OCI-LY7 (cell line): ENCODE data around the gene RSPH4A. TPM values are rescaled to one million over a fixed set of nuclear protein-coding genes. Genes with fewer than 3 reads are reported as not detected.

Experiments used
- BruUV-seq: library from RNA; stranded (reverse); fragments of 400-500 nt; replicated peaks from 2 replicates; lab custom pipeline; 2021; lab: Mats Ljungman, UMichigan
- CTCF ChIA-PET: fragments of 300-600 bp; sonication (Branson Sonifier 250); formaldehyde crosslinking; loops from one replicate; lab custom pipeline; 2022; ENCODE audit warnings: antibody characterized with exemption; ENCODE audit not compliant: unreplicated experiment; lab: Charles Lee
- POLR2A ChIA-PET: fragments of 300-600 bp; sonication (Branson Sonifier 250); formaldehyde crosslinking; loops from one replicate; lab custom pipeline; 2022; ENCODE audit warnings: antibody characterized with exemption; lab: Charles Lee
- DNase-seq: peaks from one replicate; pipeline ENCODE4 v3.0.0-alpha.2; 2015; ENCODE audit warnings: low spot score
- H2AFZ ChIP-seq: fragments of 200-600 bp; sonication (generic), shearing (Covaris generic); 2 replicates; pipeline ENCODE4 v1.6.1; 2014; ENCODE audit warnings: mild to moderate bottlenecking, antibody characterized with exemption, low read length, moderate library complexity
- H3K27ac ChIP-seq: fragments of 200-600 bp; sonication (generic); 2 replicates; pipeline ENCODE4 v1.5.1; 2014; ENCODE audit warnings: mixed run types, low read depth, mild to moderate bottlenecking, moderate library complexity, low read length, inconsistent platforms; ENCODE audit not compliant: poor library complexity, severe bottlenecking
- H3K36me3 ChIP-seq: fragments of 200-600 bp; sonication (generic); 2 replicates; pipeline ENCODE4 v1.6.1; 2014; ENCODE audit warnings: mild to moderate bottlenecking, antibody characterized with exemption, low read length, moderate library complexity, mixed read lengths; ENCODE audit not compliant: insufficient read depth
- H3K4me1 ChIP-seq: fragments of 200-600 bp; sonication (generic); 2 replicates; pipeline ENCODE4 v1.5.1; 2014; ENCODE audit warnings: mild to moderate bottlenecking, low read length; ENCODE audit not compliant: insufficient read depth, poor library complexity, severe bottlenecking
- H3K4me2 ChIP-seq: fragments of 200-600 bp; sonication (generic); 2 replicates; pipeline ENCODE4 v1.6.1; 2014; ENCODE audit warnings: mild to moderate bottlenecking, low read length
- H3K4me3 ChIP-seq: fragments of 200-600 bp; sonication (generic); 2 replicates; pipeline ENCODE4 v1.5.1; 2014; ENCODE audit warnings: mild to moderate bottlenecking, low read depth, low read length; ENCODE audit not compliant: poor library complexity, severe bottlenecking
- H3K79me2 ChIP-seq: fragments of 200-600 bp; sonication (generic); 2 replicates; pipeline ENCODE4 v1.6.1; 2016; ENCODE audit warnings: low read depth, mild to moderate bottlenecking, low read length, moderate library complexity, mixed read lengths; ENCODE audit not compliant: insufficient read depth
- H3K9me2 ChIP-seq: fragments of 200-600 bp; sonication (generic); 2 replicates; pipeline ENCODE4 v1.6.1; 2016; ENCODE audit warnings: mild to moderate bottlenecking, low read length, mixed read lengths; ENCODE audit not compliant: insufficient read depth
- H3K9me3 ChIP-seq: fragments of 200-600 bp; sonication (generic); 2 replicates; pipeline ENCODE4 v1.6.1; 2014; ENCODE audit warnings: mild to moderate bottlenecking, mixed run types, low read length, mixed read lengths
- H4K20me1 ChIP-seq: fragments of 200-600 bp; sonication (generic); 2 replicates; pipeline ENCODE4 v1.6.1; 2014; ENCODE audit warnings: mild to moderate bottlenecking, antibody characterized with exemption, low read length, moderate library complexity, mixed read lengths; ENCODE audit not compliant: insufficient read depth
- EZH2phosphoT487 ChIP-seq: fragments of 200-600 bp; sonication (generic); IDR thresholded peaks from 2 replicates; pipeline ENCODE4 v1.6.1; 2018; ENCODE audit warnings: low read depth, borderline replicate concordance, mild to moderate bottlenecking, mixed run types, antibody characterized with exemption, low read length, moderate library complexity, mixed read lengths
- intact Hi-C: fragments of 100-400 bp; cut with micrococcal nuclease; formaldehyde crosslinking; loops from one replicate; pipeline ENCODE4 v1.10.0; 2022; ENCODE audit not compliant: unreplicated experiment
- total RNA-seq, 2 experiments: library from RNA; depleted of rRNA in 1 of 2; stranded (reverse); fragments of >200 nt in 1 of 2; shearing (Covaris generic) in 1 of 2; gene quantifications; 2 replicates each; pipeline ENCODE4 v1.2.3, GENCODE V29; 2014 to 2022
- TF ChIP-seq, protein P1 (sequence below): fragments of 200-600 bp; sonication (generic); conservative IDR thresholded peaks from 2 replicates; pipeline ENCODE4 v1.5.1; 2014; ENCODE audit warnings: mild to moderate bottlenecking, antibody characterized with exemption, low read length, moderate library complexity, mixed read lengths

Gene RSPH4A
- total RNA-seq, 2 experiments from 2014 or later: 0.16 TPM; not detected in 1

- CTCF ChIA-PET: no interaction called here
- TF ChIP-seq, protein P1, sequence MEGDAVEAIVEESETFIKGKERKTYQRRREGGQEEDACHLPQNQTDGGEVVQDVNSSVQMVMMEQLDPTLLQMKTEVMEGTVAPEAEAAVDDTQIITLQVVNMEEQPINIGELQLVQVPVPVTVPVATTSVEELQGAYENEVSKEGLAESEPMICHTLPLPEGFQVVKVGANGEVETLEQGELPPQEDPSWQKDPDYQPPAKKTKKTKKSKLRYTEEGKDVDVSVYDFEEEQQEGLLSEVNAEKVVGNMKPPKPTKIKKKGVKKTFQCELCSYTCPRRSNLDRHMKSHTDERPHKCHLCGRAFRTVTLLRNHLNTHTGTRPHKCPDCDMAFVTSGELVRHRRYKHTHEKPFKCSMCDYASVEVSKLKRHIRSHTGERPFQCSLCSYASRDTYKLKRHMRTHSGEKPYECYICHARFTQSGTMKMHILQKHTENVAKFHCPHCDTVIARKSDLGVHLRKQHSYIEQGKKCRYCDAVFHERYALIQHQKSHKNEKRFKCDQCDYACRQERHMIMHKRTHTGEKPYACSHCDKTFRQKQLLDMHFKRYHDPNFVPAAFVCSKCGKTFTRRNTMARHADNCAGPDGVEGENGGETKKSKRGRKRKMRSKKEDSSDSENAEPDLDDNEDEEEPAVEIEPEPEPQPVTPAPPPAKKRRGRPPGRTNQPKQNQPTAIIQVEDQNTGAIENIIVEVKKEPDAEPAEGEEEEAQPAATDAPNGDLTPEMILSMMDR: no peak
- no peak for TF ChIP-seq EZH2phosphoT487
- BruUV-seq: no TSS peak
- intact Hi-C loops: no loop called here
- POLR2A ChIA-PET: no interaction called here
- Histone ChIP-seq H4K20me1 (no peaks in the 10 kb centered on the region), H3K27ac (no peak overlapping the region), H2AFZ (no peak overlapping the region), H3K36me3 (no peaks in the 10 kb centered on the region), H3K4me1 (no peaks in the 10 kb centered on the region), H3K9me3 (no peaks in the 10 kb centered on the region), H3K4me3 (no peak overlapping the region), H3K9me2 (no peaks in the 10 kb centered on the region), H3K4me2 (no peak overlapping the region), H3K79me2 (no peaks in the 10 kb centered on the region)
- DNase-seq: no peak
These were observed 10.3 kb upstream of the RSPH4A start for GRCh38 chr6:116605935-116606334.

DNA sequence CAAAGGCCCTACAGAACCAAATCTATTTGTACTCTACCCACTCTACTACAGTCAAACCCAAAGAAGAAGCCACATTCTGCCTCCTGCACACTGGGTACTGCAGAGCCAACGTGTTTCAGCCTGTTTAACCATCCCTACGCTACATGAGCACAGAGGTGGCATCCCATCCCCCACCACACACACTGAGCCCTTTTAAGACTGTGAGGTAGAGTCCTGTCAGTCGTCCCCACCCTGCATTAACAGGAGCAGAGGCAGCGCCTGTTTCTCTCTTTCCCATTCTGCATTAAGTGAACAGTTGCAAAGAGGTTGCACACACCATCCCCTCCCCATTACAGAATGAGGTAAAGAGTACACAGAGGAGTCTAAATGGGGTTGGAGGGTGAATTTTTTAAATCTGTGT, 5.2 kb upstream of the RSPH4A start:
- no peaks in the 10 kb centered on the region for H3K36me3 ChIP-seq
- DNase-seq: no peak
- H3K4me1 ChIP-seq: no peaks in the 10 kb centered on the region
- no peak overlapping the region for H2AFZ ChIP-seq
- H3K4me3 ChIP-seq: no peak overlapping the region
- CTCF ChIA-PET: no interaction called here
- intact Hi-C loops: no loop called here
- no peak for TF ChIP-seq EZH2phosphoT487
- TF ChIP-seq, protein P1: no peak
- POLR2A ChIA-PET: interaction anchor here (0.6 kb wide), 1 partner anchor 8 kb away, joined by 3 read pairs; no protein-coding TSS in a partner anchor
- H3K9me3 ChIP-seq: no peaks in the 10 kb centered on the region
- no peaks in the 10 kb centered on the region for H3K79me2 ChIP-seq
- no peak overlapping the region for H3K4me2 ChIP-seq
- H3K9me2 ChIP-seq: no peaks in the 10 kb centered on the region
- no peak overlapping the region for H3K27ac ChIP-seq
- BruUV-seq: no TSS peak
- H4K20me1 ChIP-seq: no peaks in the 10 kb centered on the region

GRCh38 chr6:116616737-116617053, 416 bp downstream of the RSPH4A start:
- DNase-seq: no peak
- ChIA-PET CTCF (no interaction called here), POLR2A (interaction anchor here (0.6 kb wide), 1 partner anchor 14 kb away, joined by 3 read pairs; no protein-coding TSS in a partner anchor)
- Histone ChIP-seq H3K4me3 (no peak overlapping the region), H4K20me1 (no peaks in the 10 kb centered on the region), H2AFZ (no peak overlapping the region; the same call in 1 of the 2 replicates), H3K36me3 (no peaks in the 10 kb centered on the region), H3K79me2 (no peaks in the 10 kb centered on the region), H3K4me2 (peak overlapping the region; percentile 68), H3K9me2 (no peaks in the 10 kb centered on the region), H3K27ac (no peak overlapping the region), H3K4me1 (no peaks in the 10 kb centered on the region), H3K9me3 (no peaks in the 10 kb centered on the region)
- intact Hi-C loops: no loop called here
- TF ChIP-seq EZH2phosphoT487: no peak
- TF ChIP-seq, protein P1: no peak
- BruUV-seq: no TSS peak
